Mammary epithelial cell (primary cell): ENCODE results near the gene BPIFA1.

ENCODE experiments used
- EZH2 ChIP-seq: IDR thresholded peaks from 2 replicates; pipeline ENCODE4 v1.6.1; 2012; ENCODE audit warnings: low read length, inconsistent platforms, borderline replicate concordance
- TF ChIP-seq, protein P1 (sequence below), 2 donors: IDR thresholded peaks in 1 of 2; conservative IDR thresholded peaks in 1 of 2; 2 replicates each; pipeline ENCODE4 v1.5.1; 2011 to 2012; ENCODE audit warnings: inconsistent platforms in 2 of 2, low read length in 2 of 2, mild to moderate bottlenecking in 2 of 2, control low read depth in 1 of 2, low read depth in 1 of 2; ENCODE audit not compliant: insufficient read depth in 1 of 2; ENCODE audit errors: extremely low read depth in 1 of 2

DNA sequence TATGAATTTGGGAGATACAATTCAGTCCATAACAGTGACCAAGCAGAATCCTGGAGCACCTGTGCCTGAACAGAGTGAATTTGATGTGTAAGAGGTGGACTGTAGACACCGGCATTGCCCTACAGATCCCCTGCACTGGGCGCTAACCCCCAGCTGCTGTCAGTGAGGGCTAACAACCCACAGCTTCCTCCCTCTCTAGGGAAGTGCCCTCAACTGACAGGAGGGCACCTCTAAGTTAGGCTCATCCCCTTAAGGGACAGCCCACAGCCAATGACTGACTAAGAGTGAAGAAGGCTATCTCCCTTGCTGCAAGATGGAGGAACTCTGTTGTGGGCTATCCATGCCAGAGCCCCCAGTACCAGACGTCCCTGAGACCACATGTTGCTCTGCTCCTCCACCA lies 31.9 kb downstream of the BPIFA1 start:
- TF ChIP-seq, protein P1, sequence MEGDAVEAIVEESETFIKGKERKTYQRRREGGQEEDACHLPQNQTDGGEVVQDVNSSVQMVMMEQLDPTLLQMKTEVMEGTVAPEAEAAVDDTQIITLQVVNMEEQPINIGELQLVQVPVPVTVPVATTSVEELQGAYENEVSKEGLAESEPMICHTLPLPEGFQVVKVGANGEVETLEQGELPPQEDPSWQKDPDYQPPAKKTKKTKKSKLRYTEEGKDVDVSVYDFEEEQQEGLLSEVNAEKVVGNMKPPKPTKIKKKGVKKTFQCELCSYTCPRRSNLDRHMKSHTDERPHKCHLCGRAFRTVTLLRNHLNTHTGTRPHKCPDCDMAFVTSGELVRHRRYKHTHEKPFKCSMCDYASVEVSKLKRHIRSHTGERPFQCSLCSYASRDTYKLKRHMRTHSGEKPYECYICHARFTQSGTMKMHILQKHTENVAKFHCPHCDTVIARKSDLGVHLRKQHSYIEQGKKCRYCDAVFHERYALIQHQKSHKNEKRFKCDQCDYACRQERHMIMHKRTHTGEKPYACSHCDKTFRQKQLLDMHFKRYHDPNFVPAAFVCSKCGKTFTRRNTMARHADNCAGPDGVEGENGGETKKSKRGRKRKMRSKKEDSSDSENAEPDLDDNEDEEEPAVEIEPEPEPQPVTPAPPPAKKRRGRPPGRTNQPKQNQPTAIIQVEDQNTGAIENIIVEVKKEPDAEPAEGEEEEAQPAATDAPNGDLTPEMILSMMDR (conservative IDR thresholded peaks at IDR 0.05 in 1 of 2, IDR thresholded peaks at IDR 0.05 in 1 of 2; ENCODE audit: extremely low read depth in 1 of 2, insufficient read depth in 1 of 2, low read depth in 1 of 2, low read length in 2 of 2), result no peak
- TF ChIP-seq EZH2, result no peak
